Measurements from ENCODE around the gene UNC93A. TPM values are rescaled to one million over a fixed set of nuclear protein-coding genes. Genes with fewer than 3 reads are reported as not detected.

Gene UNC93A
- total and polyA plus RNA-seq, 9 of the 15 experiments (the other 6 are each of a cell fraction or from before 2014, with no cell fraction given): not detected

GRCh38 chr6:167244991-167245390, 46.1 kb upstream of the UNC93A start (continued):
- TF ChIP-seq CBX5 (IDR thresholded peaks at IDR 0.05; ENCODE audit: borderline replicate concordance, low read depth) (no peak), ZBTB26 (CRISPR knock-in tag; IDR thresholded peaks at IDR 0.05) (no peak), HNRNPH1 (optimal IDR thresholded peaks at IDR 0.05; ENCODE audit: low read depth, low read length) (no peak), MTA3 (IDR thresholded peaks at IDR 0.05; ENCODE audit: borderline replicate concordance) (no peak)
- TF ChIP-seq, protein P1, sequence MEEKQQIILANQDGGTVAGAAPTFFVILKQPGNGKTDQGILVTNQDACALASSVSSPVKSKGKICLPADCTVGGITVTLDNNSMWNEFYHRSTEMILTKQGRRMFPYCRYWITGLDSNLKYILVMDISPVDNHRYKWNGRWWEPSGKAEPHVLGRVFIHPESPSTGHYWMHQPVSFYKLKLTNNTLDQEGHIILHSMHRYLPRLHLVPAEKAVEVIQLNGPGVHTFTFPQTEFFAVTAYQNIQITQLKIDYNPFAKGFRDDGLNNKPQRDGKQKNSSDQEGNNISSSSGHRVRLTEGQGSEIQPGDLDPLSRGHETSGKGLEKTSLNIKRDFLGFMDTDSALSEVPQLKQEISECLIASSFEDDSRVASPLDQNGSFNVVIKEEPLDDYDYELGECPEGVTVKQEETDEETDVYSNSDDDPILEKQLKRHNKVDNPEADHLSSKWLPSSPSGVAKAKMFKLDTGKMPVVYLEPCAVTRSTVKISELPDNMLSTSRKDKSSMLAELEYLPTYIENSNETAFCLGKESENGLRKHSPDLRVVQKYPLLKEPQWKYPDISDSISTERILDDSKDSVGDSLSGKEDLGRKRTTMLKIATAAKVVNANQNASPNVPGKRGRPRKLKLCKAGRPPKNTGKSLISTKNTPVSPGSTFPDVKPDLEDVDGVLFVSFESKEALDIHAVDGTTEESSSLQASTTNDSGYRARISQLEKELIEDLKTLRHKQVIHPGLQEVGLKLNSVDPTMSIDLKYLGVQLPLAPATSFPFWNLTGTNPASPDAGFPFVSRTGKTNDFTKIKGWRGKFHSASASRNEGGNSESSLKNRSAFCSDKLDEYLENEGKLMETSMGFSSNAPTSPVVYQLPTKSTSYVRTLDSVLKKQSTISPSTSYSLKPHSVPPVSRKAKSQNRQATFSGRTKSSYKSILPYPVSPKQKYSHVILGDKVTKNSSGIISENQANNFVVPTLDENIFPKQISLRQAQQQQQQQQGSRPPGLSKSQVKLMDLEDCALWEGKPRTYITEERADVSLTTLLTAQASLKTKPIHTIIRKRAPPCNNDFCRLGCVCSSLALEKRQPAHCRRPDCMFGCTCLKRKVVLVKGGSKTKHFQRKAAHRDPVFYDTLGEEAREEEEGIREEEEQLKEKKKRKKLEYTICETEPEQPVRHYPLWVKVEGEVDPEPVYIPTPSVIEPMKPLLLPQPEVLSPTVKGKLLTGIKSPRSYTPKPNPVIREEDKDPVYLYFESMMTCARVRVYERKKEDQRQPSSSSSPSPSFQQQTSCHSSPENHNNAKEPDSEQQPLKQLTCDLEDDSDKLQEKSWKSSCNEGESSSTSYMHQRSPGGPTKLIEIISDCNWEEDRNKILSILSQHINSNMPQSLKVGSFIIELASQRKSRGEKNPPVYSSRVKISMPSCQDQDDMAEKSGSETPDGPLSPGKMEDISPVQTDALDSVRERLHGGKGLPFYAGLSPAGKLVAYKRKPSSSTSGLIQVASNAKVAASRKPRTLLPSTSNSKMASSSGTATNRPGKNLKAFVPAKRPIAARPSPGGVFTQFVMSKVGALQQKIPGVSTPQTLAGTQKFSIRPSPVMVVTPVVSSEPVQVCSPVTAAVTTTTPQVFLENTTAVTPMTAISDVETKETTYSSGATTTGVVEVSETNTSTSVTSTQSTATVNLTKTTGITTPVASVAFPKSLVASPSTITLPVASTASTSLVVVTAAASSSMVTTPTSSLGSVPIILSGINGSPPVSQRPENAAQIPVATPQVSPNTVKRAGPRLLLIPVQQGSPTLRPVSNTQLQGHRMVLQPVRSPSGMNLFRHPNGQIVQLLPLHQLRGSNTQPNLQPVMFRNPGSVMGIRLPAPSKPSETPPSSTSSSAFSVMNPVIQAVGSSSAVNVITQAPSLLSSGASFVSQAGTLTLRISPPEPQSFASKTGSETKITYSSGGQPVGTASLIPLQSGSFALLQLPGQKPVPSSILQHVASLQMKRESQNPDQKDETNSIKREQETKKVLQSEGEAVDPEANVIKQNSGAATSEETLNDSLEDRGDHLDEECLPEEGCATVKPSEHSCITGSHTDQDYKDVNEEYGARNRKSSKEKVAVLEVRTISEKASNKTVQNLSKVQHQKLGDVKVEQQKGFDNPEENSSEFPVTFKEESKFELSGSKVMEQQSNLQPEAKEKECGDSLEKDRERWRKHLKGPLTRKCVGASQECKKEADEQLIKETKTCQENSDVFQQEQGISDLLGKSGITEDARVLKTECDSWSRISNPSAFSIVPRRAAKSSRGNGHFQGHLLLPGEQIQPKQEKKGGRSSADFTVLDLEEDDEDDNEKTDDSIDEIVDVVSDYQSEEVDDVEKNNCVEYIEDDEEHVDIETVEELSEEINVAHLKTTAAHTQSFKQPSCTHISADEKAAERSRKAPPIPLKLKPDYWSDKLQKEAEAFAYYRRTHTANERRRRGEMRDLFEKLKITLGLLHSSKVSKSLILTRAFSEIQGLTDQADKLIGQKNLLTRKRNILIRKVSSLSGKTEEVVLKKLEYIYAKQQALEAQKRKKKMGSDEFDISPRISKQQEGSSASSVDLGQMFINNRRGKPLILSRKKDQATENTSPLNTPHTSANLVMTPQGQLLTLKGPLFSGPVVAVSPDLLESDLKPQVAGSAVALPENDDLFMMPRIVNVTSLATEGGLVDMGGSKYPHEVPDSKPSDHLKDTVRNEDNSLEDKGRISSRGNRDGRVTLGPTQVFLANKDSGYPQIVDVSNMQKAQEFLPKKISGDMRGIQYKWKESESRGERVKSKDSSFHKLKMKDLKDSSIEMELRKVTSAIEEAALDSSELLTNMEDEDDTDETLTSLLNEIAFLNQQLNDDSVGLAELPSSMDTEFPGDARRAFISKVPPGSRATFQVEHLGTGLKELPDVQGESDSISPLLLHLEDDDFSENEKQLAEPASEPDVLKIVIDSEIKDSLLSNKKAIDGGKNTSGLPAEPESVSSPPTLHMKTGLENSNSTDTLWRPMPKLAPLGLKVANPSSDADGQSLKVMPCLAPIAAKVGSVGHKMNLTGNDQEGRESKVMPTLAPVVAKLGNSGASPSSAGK (IDR thresholded peaks at IDR 0.05): no peak
